Spleen (tissue), 11 donors: Measurements from ENCODE around the gene IL1RL2. TPM values are rescaled to one million over a fixed set of nuclear protein-coding genes. Genes with fewer than 3 reads are reported as not detected.

Experiments used
- DNase-seq: peaks from one replicate; pipeline ENCODE4 v3.0.0-alpha.2; 2020
- H3K27ac ChIP-seq, 8 donors: fragments of 200-600 bp; sonication (generic) in 7 of 8; 1 replicate in 4 of 8; 2 replicates in 4 of 8; pipeline versions ENCODE4 v1.5.0 to v1.8.0; 2016 to 2021; ENCODE audit warnings: inconsistent platforms in 4 of 8, mild to moderate bottlenecking in 4 of 8, moderate library complexity in 1 of 8
- H3K27me3 ChIP-seq, 7 donors: fragments of 200-600 bp; sonication (generic) in 6 of 7; replicated peaks in 1 of 7; 1 replicate in 4 of 7; 2 replicates in 3 of 7; pipeline versions ENCODE4 v1.5.0 to v1.8.0; 2016 to 2021; ENCODE audit warnings: inconsistent platforms in 3 of 7, mild to moderate bottlenecking in 1 of 7
- H3K36me3 ChIP-seq, 6 donors: fragments of 200-600 bp; sonication (generic) in 5 of 6; 1 replicate in 4 of 6; 2 replicates in 2 of 6; pipeline versions ENCODE4 v1.5.0 to v1.8.0; 2016 to 2021; ENCODE audit warnings: inconsistent platforms in 2 of 6
- H3K4me1 ChIP-seq, 6 donors: fragments of 200-600 bp; sonication (generic) in 5 of 6; 1 replicate in 3 of 6; 2 replicates in 3 of 6; pipeline versions ENCODE4 v1.5.0 to v1.8.0; 2016 to 2021; ENCODE audit warnings: inconsistent platforms in 3 of 6
- H3K4me3 ChIP-seq, 8 donors: fragments of 200-600 bp; sonication (generic) in 7 of 8; 1 replicate in 4 of 8; 2 replicates in 4 of 8; pipeline versions ENCODE4 v1.5.0 to v1.8.0; 2016 to 2021; ENCODE audit warnings: inconsistent platforms in 4 of 8, mild to moderate bottlenecking in 4 of 8, moderate library complexity in 2 of 8
- H3K9me3 ChIP-seq, 8 donors: fragments of 200-600 bp; sonication (generic) in 7 of 8; 1 replicate in 4 of 8; 2 replicates in 4 of 8; pipeline versions ENCODE4 v1.5.0 to v1.8.0; 2016 to 2021; ENCODE audit warnings: inconsistent platforms in 4 of 8
- CTCF ChIP-seq, 11 experiments: fragments of 200-600 bp in 7 of 11; fragments of 450-650 bp in 4 of 11; sonication (generic) in 4 of 11; IDR thresholded peaks in 8 of 11; conservative IDR thresholded peaks in 3 of 11; 1 replicate in 7 of 11; 2 replicates in 4 of 11; pipeline versions ENCODE4 v1.4.0 to v1.8.0; 2016 to 2021; ENCODE audit warnings: antibody characterized with exemption in 11 of 11, inconsistent platforms in 4 of 11, mild to moderate bottlenecking in 1 of 11
- POLR2A ChIP-seq, 3 donors: fragments of 450-650 bp; IDR thresholded peaks; one replicate each; pipeline ENCODE4 v1.5.1; 2017; ENCODE audit warnings: antibody characterized with exemption in 3 of 3, mild to moderate bottlenecking in 1 of 3
- POLR2AphosphoS5 ChIP-seq, 3 donors: sonication (generic); formaldehyde crosslinking; IDR thresholded peaks; one replicate each; pipeline ENCODE4 v1.5.1; 2017; ENCODE audit warnings: antibody characterized with exemption in 3 of 3
- WGBS, 5 donors: extraction: QIAGEN DNeasy Blood & Tissue Kit in 3 of 5; methylation state at CpG; one replicate each; pipeline versions ENCODE4 v1.1.5 to v1.1.7; 2013 to 2018; 5-methylcytosine and 5-hydroxymethylcytosine counted together
- intact Hi-C: fragments of 100-400 bp; cut with DNase I; formaldehyde crosslinking; loops from one replicate; pipeline ENCODE4 v1.15.0; 2023; ENCODE audit warnings: low total_unique reads
- polyA plus RNA-seq, 3 donors: library from polyadenylated mRNA; stranded (reverse); fragments of 200-250 nt; gene quantifications; one replicate each; pipeline ENCODE4 v1.2.1, GENCODE V29; 2013
- total RNA-seq, 7 donors: library from RNA; depleted of rRNA in 3 of 7; stranded (reverse); fragments of >200 nt in 3 of 7; fragmentation: NEBNext Ultra II Directional in 4 of 7; extraction: Animal tissue kit (Norgen Biotek cat#: 25700) in 4 of 7; gene quantifications; one replicate each; pipeline versions ENCODE4 v1.1.0 to v1.2.1, GENCODE V29; 2016 to 2021
- donor health status: healthy with polysubstance abuse.
- donor health status: DM: no; HTN: no; CAD: no; lungs with moderate emphysema.
- donor health status: DM: no; HTN: no; CAD: no.
- donor health status: Bipolar disorder and iron deficiency.
- donor health status: healthy.
- donor health status: DM: no; HTN: no; CAD: no.
- donor health status: DM: yes; HTN: yes; CAD: no.

The IL1RL2 gene
- total and polyA plus RNA-seq, 10 donors, result 0.05 to 0.49 (median 0.13) TPM; not detected in 4

GRCh38 chr2:102256874-102257462 is 70.1 kb downstream of the IL1RL2 start:
- H3K9me3 ChIP-seq, result no peaks in the 10 kb centered on the region
- intact Hi-C loops, result loop anchor here (10.0 kb wide), 1 partner anchor 98 kb away; the partner anchor contains the start of gene IL18R1
- H3K4me1 ChIP-seq, result peaks cover 0 to 63% (median 19%) of the 10 kb centered on the region in 6 donors
- WGBS, 5 donors, result 92 to 96% (median 93%) methylated on average over 5 of the region's 5 CpGs
- H3K4me3 ChIP-seq, result no peak overlapping the region
- no peaks in the 10 kb centered on the region for H3K36me3 ChIP-seq
- peaks cover 0 to 23% (median 0%) of the 10 kb centered on the region in 7 donors for H3K27me3 ChIP-seq
- TF ChIP-seq POLR2AphosphoS5 (IDR thresholded peaks at IDR 0.05) (no peak), CTCF (IDR thresholded peaks at IDR 0.05 in 8 of 11, conservative IDR thresholded peaks at IDR 0.05 in 3 of 11) (no peak), POLR2A (IDR thresholded peaks at IDR 0.05) (no peak)
- no peak for DNase-seq
- peak overlapping the region in 2 of 8 donors; percentile 72 to 83 for H3K27ac ChIP-seq

GRCh38 chr2:102258025-102258385 is 71.2 kb downstream of the IL1RL2 start:
- Histone ChIP-seq H3K27me3 (peaks cover 0 to 14% (median 0%) of the 10 kb centered on the region in 7 donors), H3K4me1 (peaks cover 0 to 63% (median 16%) of the 10 kb centered on the region in 6 donors), H3K4me3 (no peak overlapping the region), H3K36me3 (no peaks in the 10 kb centered on the region), H3K9me3 (no peaks in the 10 kb centered on the region), H3K27ac (peak overlapping the region in 4 of 8 donors; percentile 67 to 83 (median 74))
- DNase-seq, result no peak
- intact Hi-C loops, result loop anchor here (10.0 kb wide), 1 partner anchor 97 kb away; the partner anchor contains the start of gene IL18R1
- WGBS, 5 donors, result 85 to 93% (median 90%) methylated on average over 2 of the region's 2 CpGs
- TF ChIP-seq POLR2AphosphoS5 (IDR thresholded peaks at IDR 0.05), result no peak
- no peak for TF ChIP-seq POLR2A (IDR thresholded peaks at IDR 0.05)
- no peak for TF ChIP-seq CTCF (IDR thresholded peaks at IDR 0.05 in 8 of 11, conservative IDR thresholded peaks at IDR 0.05 in 3 of 11)

GRCh38 chr2:102258386-102259074 is 71.7 kb downstream of the IL1RL2 start:
- peaks cover 0 to 59% (median 15%) of the 10 kb centered on the region in 6 donors for H3K4me1 ChIP-seq
- no peak for DNase-seq
- intact Hi-C loops, result loop anchor here (10.0 kb wide), 1 partner anchor 96 kb away; the partner anchor contains the start of gene IL18R1
- peaks cover 0 to 9% (median 0%) of the 10 kb centered on the region in 7 donors for H3K27me3 ChIP-seq
- no peak for TF ChIP-seq CTCF (IDR thresholded peaks at IDR 0.05 in 8 of 11, conservative IDR thresholded peaks at IDR 0.05 in 3 of 11)
- TF ChIP-seq POLR2AphosphoS5 (IDR thresholded peaks at IDR 0.05), result peak in 1 of 3 donors; percentile 57
- 68 to 80% (median 71%) methylated on average over 3 of the region's 3 CpGs for WGBS, 5 donors
- no peak overlapping the region for H3K4me3 ChIP-seq
- no peaks in the 10 kb centered on the region for H3K36me3 ChIP-seq
- H3K9me3 ChIP-seq, result no peaks in the 10 kb centered on the region
- H3K27ac ChIP-seq, result peak overlapping the region in 5 of 8 donors; percentile 44 to 83 (median 72)
